GM15510 (cell line): ENCODE data around the gene MYH9.

Experiments used
- POLR2A ChIP-seq: IDR thresholded peaks from 3 replicates; pipeline ENCODE4 v1.6.1; 2011; ENCODE audit warnings: borderline replicate concordance; ENCODE audit not compliant: insufficient read length; ENCODE audit errors: extremely low read depth

The MYH9 gene

GRCh38 chr22:36308880-36309279 is 78.9 kb downstream of the MYH9 start:
- TF ChIP-seq POLR2A: no peak

GRCh38 chr22:36306227-36306626 is 81.5 kb downstream of the MYH9 start:
- TF ChIP-seq POLR2A: no peak

GRCh38 chr22:36305813-36306212 is 82.0 kb downstream of the MYH9 start:
- no peak for TF ChIP-seq POLR2A

- TF ChIP-seq POLR2A: no peak
These were observed 83.3 kb downstream of the MYH9 start for GRCh38 chr22:36304429-36304828.

- TF ChIP-seq POLR2A: no peak
These were observed 83.9 kb downstream of the MYH9 start for GRCh38 chr22:36303874-36304273.

GRCh38 chr22:36303115-36303467 is 84.7 kb downstream of the MYH9 start:
- TF ChIP-seq POLR2A: no peak

- no peak for TF ChIP-seq POLR2A
These were observed 85.2 kb downstream of the MYH9 start for GRCh38 chr22:36302439-36303114.

GRCh38 chr22:36301851-36302250 is 85.9 kb downstream of the MYH9 start:
- no peak for TF ChIP-seq POLR2A

GRCh38 chr22:36301384-36301828 is 86.4 kb downstream of the MYH9 start:
- TF ChIP-seq POLR2A: no peak

- TF ChIP-seq POLR2A: no peak
These were observed 87.2 kb downstream of the MYH9 start for GRCh38 chr22:36300396-36301212.

- no peak for TF ChIP-seq POLR2A
These were observed 87.9 kb downstream of the MYH9 start for GRCh38 chr22:36299911-36300310.

GRCh38 chr22:36299295-36299694 is 88.5 kb downstream of the MYH9 start:
- TF ChIP-seq POLR2A: no peak

GRCh38 chr22:36298601-36299000 is 89.2 kb downstream of the MYH9 start:
- no peak for TF ChIP-seq POLR2A

- no peak for TF ChIP-seq POLR2A
These were observed 89.6 kb downstream of the MYH9 start for GRCh38 chr22:36298118-36298517.

- no peak for TF ChIP-seq POLR2A
These were observed 90.2 kb downstream of the MYH9 start for GRCh38 chr22:36297568-36297967.

GRCh38 chr22:36296690-36297089 is 91.1 kb downstream of the MYH9 start:
- TF ChIP-seq POLR2A: no peak
